Gastrocnemius medialis (tissue), 4 donors: ENCODE measurements around the gene ZNF672.

Experiments used
- POLR2A ChIP-seq, 2 donors: fragments of 450-650 bp; IDR thresholded peaks; one replicate each; pipeline ENCODE4 v1.6.1; 2017; ENCODE audit warnings: antibody characterized with exemption in 2 of 2, mild to moderate bottlenecking in 2 of 2, moderate library complexity in 2 of 2
- TF ChIP-seq, protein P1 (sequence below), 5 experiments: fragments of 450-650 bp in 3 of 5; fragments of 200-600 bp in 2 of 5; sonication (generic) in 2 of 5; IDR thresholded peaks in 4 of 5; conservative IDR thresholded peaks in 1 of 5; 1 replicate in 4 of 5; 2 replicates in 1 of 5; pipeline ENCODE4 v1.5.1; 2016 to 2019; ENCODE audit warnings: antibody characterized with exemption in 5 of 5, mild to moderate bottlenecking in 3 of 5, moderate library complexity in 3 of 5

DNA sequence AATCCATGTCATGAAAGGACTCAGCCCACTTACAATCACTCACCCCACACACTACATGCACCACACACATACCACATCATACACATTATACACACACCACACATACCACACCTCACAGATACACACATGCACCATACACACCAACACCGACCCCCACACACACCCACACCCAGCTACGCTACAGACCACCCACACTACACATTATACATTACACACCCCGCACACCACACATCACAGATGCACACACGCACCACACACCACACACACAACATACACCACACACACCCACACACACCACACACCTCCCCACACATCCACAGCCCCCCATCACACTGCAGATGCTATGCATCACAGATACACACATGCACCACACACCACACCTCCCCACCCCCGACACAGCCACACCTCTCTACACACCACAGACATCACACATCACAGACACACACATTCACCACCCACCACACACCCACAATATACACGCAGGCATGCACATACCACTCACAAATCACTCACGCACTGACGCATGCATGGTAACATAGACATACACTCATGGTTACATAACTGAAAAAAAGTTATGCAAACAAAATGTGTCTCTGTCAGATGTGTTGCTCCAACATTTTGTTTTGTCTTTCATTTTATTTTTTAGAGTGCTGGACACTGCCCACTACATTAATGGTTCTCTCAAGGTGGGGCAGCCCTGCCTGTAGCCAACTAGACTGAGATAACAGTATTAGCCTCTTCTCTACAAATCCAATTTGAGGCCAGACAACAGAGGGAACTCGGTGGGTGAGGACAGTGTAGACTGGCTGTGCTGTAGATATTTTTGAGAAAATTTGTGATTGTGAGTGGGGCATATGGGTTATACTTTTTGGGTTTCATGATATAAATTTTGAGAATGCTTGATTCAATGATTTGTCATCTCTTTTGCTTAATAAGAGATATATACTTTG is 52.8 kb downstream of the ZNF672 start:
- no peak for TF ChIP-seq POLR2A (IDR thresholded peaks at IDR 0.05)
- TF ChIP-seq, protein P1, sequence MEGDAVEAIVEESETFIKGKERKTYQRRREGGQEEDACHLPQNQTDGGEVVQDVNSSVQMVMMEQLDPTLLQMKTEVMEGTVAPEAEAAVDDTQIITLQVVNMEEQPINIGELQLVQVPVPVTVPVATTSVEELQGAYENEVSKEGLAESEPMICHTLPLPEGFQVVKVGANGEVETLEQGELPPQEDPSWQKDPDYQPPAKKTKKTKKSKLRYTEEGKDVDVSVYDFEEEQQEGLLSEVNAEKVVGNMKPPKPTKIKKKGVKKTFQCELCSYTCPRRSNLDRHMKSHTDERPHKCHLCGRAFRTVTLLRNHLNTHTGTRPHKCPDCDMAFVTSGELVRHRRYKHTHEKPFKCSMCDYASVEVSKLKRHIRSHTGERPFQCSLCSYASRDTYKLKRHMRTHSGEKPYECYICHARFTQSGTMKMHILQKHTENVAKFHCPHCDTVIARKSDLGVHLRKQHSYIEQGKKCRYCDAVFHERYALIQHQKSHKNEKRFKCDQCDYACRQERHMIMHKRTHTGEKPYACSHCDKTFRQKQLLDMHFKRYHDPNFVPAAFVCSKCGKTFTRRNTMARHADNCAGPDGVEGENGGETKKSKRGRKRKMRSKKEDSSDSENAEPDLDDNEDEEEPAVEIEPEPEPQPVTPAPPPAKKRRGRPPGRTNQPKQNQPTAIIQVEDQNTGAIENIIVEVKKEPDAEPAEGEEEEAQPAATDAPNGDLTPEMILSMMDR (IDR thresholded peaks at IDR 0.05 in 4 of 5, conservative IDR thresholded peaks at IDR 0.05 in 1 of 5) = no peak
